ENCODE results near the gene FRMD4A.

DNA sequence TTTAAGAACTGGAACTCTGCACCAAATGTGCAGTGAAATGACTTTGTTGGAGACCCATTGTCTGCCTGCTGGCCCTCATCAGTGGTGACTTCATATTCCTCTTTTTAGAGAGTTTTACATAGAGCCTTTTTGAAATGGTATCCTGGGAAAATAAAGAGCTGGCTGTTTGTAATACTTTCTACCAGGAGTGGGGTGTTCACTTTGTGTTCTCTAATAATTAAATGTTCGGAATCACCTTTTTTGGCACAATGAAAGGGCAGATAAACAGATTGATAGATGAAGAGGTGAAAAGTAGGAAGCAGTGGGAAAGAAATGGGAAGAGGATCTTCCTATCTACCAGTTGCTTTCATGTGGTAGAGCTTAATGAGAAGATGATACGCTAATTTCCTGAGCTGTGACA is 688.4 kb downstream of the FRMD4A start:
- TF ChIP-seq, protein P1, sequence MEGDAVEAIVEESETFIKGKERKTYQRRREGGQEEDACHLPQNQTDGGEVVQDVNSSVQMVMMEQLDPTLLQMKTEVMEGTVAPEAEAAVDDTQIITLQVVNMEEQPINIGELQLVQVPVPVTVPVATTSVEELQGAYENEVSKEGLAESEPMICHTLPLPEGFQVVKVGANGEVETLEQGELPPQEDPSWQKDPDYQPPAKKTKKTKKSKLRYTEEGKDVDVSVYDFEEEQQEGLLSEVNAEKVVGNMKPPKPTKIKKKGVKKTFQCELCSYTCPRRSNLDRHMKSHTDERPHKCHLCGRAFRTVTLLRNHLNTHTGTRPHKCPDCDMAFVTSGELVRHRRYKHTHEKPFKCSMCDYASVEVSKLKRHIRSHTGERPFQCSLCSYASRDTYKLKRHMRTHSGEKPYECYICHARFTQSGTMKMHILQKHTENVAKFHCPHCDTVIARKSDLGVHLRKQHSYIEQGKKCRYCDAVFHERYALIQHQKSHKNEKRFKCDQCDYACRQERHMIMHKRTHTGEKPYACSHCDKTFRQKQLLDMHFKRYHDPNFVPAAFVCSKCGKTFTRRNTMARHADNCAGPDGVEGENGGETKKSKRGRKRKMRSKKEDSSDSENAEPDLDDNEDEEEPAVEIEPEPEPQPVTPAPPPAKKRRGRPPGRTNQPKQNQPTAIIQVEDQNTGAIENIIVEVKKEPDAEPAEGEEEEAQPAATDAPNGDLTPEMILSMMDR (IDR thresholded peaks at IDR 0.05) = no peak
- no peak for TF ChIP-seq POLR2A (IDR thresholded peaks at IDR 0.05)
